PC-9 (cell line): ENCODE measurements around the gene LEFTY2. TPM values are rescaled to one million over a fixed set of nuclear protein-coding genes. Genes with fewer than 3 reads are reported as not detected.

Experiments used
- BruUV-seq: library from RNA; stranded (reverse); fragments of 400-500 nt; replicated peaks from 2 replicates; lab custom pipeline; 2021; lab: Mats Ljungman, UMichigan
- CTCF ChIA-PET: fragments of 300-600 bp; sonication (Branson Sonifier 250); formaldehyde crosslinking; loops from one replicate; lab custom pipeline; 2022; ENCODE audit warnings: antibody characterized with exemption; lab: Charles Lee
- POLR2A ChIA-PET: fragments of 300-600 bp; sonication (Branson Sonifier 250); formaldehyde crosslinking; loops from one replicate; lab custom pipeline; 2022; ENCODE audit warnings: antibody characterized with exemption; ENCODE audit not compliant: unreplicated experiment; lab: Charles Lee
- DNase-seq, 2 experiments: peaks; one replicate each; pipeline versions ENCODE4 v3.0.0 to v3.0.0-alpha.2; 2015 to 2022; ENCODE audit warnings: mixed read lengths in 1 of 2
- H2AFZ ChIP-seq: fragments of 200-600 bp; sonication (generic); 2 replicates; pipeline ENCODE4 v1.8.1; 2017; ENCODE audit warnings: antibody characterized with exemption
- H3F3A ChIP-seq: fragments of 200-600 bp; sonication (generic); 2 replicates; pipeline ENCODE4 v1.8.1; 2017; ENCODE audit warnings: antibody characterized with exemption, mild to moderate bottlenecking, low read depth; ENCODE audit not compliant: insufficient read depth
- H3K27ac ChIP-seq: fragments of 200-600 bp; sonication (generic); 2 replicates; pipeline ENCODE4 v1.6.1; 2016; ENCODE audit warnings: mixed run types
- H3K27me3 ChIP-seq: fragments of 200-600 bp; sonication (generic); 2 replicates; pipeline ENCODE4 v1.6.1; 2016; ENCODE audit warnings: low read depth, mixed run types; ENCODE audit not compliant: insufficient read depth
- H3K36me3 ChIP-seq: fragments of 200-600 bp; sonication (generic); 2 replicates; pipeline ENCODE4 v1.6.1; 2016; ENCODE audit warnings: low read depth, mixed run types
- H3K4me1 ChIP-seq: fragments of 200-600 bp; sonication (generic); replicated peaks from 2 replicates; pipeline ENCODE4 v1.6.1; 2016; ENCODE audit warnings: mixed run types; ENCODE audit not compliant: insufficient read depth
- H3K4me2 ChIP-seq: fragments of 200-600 bp; sonication (generic); 2 replicates; pipeline ENCODE4 v1.6.1; 2017; ENCODE audit warnings: mixed run types
- H3K4me3 ChIP-seq: fragments of 200-600 bp; sonication (generic); 2 replicates; pipeline ENCODE4 v1.6.1; 2016; ENCODE audit warnings: mixed run types
- H3K79me2 ChIP-seq: fragments of 200-600 bp; sonication (generic); 2 replicates; pipeline ENCODE4 v1.6.1; 2017; ENCODE audit warnings: low read depth, mixed run types
- H3K9me2 ChIP-seq: fragments of 200-600 bp; sonication (generic); 2 replicates; pipeline ENCODE4 v1.8.1; 2017; ENCODE audit warnings: mild to moderate bottlenecking; ENCODE audit not compliant: insufficient read depth
- H3K9me3 ChIP-seq: fragments of 200-600 bp; sonication (generic); 2 replicates; pipeline ENCODE4 v1.8.1; 2016; ENCODE audit warnings: low read depth; ENCODE audit not compliant: insufficient read depth
- H4K20me1 ChIP-seq: fragments of 200-600 bp; sonication (generic); 2 replicates; pipeline ENCODE4 v1.8.1; 2017; ENCODE audit not compliant: insufficient read depth
- CTCF ChIP-seq: fragments of 200-600 bp; sonication (generic); conservative IDR thresholded peaks from 2 replicates; pipeline ENCODE4 v1.6.1; 2017; ENCODE audit warnings: mixed run types, antibody characterized with exemption, mild to moderate bottlenecking, moderate library complexity
- EZH2 ChIP-seq: fragments of 200-600 bp; sonication (generic); IDR thresholded peaks from 2 replicates; pipeline ENCODE4 v1.8.0; 2017; ENCODE audit warnings: antibody characterized with exemption, low read depth
- intact Hi-C: fragments of 100-400 bp; cut with micrococcal nuclease; formaldehyde crosslinking; loops from one replicate; pipeline ENCODE4 v1.10.0; 2022; ENCODE audit not compliant: unreplicated experiment
- total RNA-seq: library from RNA; stranded (reverse); gene quantifications from 2 replicates; pipeline ENCODE4 v1.2.3, GENCODE V29; 2021

LEFTY2 gene
- total RNA-seq, 1 experiment from 2014 or later = not detected

GRCh38 chr1:225891229-225891972 lies 49.6 kb downstream of the LEFTY2 start:
- H3K4me1 ChIP-seq = peaks cover 8% of the 10 kb centered on the region
- H3K9me3 ChIP-seq = no peaks in the 10 kb centered on the region
- TF ChIP-seq CTCF (no peak), EZH2 (no peak)
- POLR2A ChIA-PET = interaction anchor here (0.7 kb wide), 1 partner anchor 54 kb away, joined by 3 read pairs; no protein-coding TSS in a partner anchor
- CTCF ChIA-PET = no interaction called here
- BruUV-seq = no TSS peak
- H3F3A ChIP-seq = peaks cover 17% of the 10 kb centered on the region; the same call in 1 of the 2 replicates
- no peaks in the 10 kb centered on the region for H4K20me1 ChIP-seq
- no peak overlapping the region for H3K27ac ChIP-seq
- H3K79me2 ChIP-seq = no peaks in the 10 kb centered on the region
- no peak for DNase-seq
- H3K27me3 ChIP-seq = no peaks in the 10 kb centered on the region
- H3K4me2 ChIP-seq = no peak overlapping the region
- no peaks in the 10 kb centered on the region for H3K9me2 ChIP-seq
- H3K4me3 ChIP-seq = no peak overlapping the region
- no peak overlapping the region for H2AFZ ChIP-seq
- intact Hi-C loops = no loop called here
- no peaks in the 10 kb centered on the region for H3K36me3 ChIP-seq

GRCh38 chr1:225890346-225891228 lies 50.4 kb downstream of the LEFTY2 start:
- TF ChIP-seq CTCF = no peak
- no peak for TF ChIP-seq EZH2
- intact Hi-C loops = no loop called here
- Histone ChIP-seq H3K4me2 (no peak overlapping the region), H3K79me2 (no peaks in the 10 kb centered on the region), H3K4me3 (no peak overlapping the region), H2AFZ (no peak overlapping the region), H3F3A (peaks cover 17% of the 10 kb centered on the region; the same call in 1 of the 2 replicates), H4K20me1 (no peaks in the 10 kb centered on the region), H3K9me3 (no peaks in the 10 kb centered on the region), H3K36me3 (no peaks in the 10 kb centered on the region), H3K9me2 (no peaks in the 10 kb centered on the region), H3K27me3 (no peaks in the 10 kb centered on the region), H3K27ac (no peak overlapping the region), H3K4me1 (peaks cover 11% of the 10 kb centered on the region)
- BruUV-seq = no TSS peak
- no peak for DNase-seq
- CTCF ChIA-PET = no interaction called here
- POLR2A ChIA-PET = no interaction called here

- no peak overlapping the region for H3K4me2 ChIP-seq
- BruUV-seq = no TSS peak
- H3K9me2 ChIP-seq = no peaks in the 10 kb centered on the region
- TF ChIP-seq CTCF = no peak
- TF ChIP-seq EZH2 = no peak
- CTCF ChIA-PET = no interaction called here
- POLR2A ChIA-PET = interaction anchor here (0.6 kb wide), 1 partner anchor 25 kb away, joined by 5 read pairs; no protein-coding TSS in a partner anchor
- no peaks in the 10 kb centered on the region for H3K36me3 ChIP-seq
- no peaks in the 10 kb centered on the region for H3K27me3 ChIP-seq
- H3K27ac ChIP-seq = no peak overlapping the region
- H3K79me2 ChIP-seq = no peaks in the 10 kb centered on the region
- DNase-seq = no peak
- no peak overlapping the region for H2AFZ ChIP-seq
- peaks cover 17% of the 10 kb centered on the region; the same call in 1 of the 2 replicates for H3F3A ChIP-seq
- intact Hi-C loops = no loop called here
- no peaks in the 10 kb centered on the region for H4K20me1 ChIP-seq
- H3K4me3 ChIP-seq = no peak overlapping the region
- no peaks in the 10 kb centered on the region for H3K9me3 ChIP-seq
- peaks cover 11% of the 10 kb centered on the region for H3K4me1 ChIP-seq
Observed at GRCh38 chr1:225889743-225890142, 51.3 kb downstream of the LEFTY2 start.
